K562 (cell line): ENCODE results near the gene NT5C3B. TPM values are rescaled to one million over a fixed set of nuclear protein-coding genes. Genes with fewer than 3 reads are reported as not detected.

Experiments used
- ATAC-seq: fragments of 200-7000 bp; cut with Tn5 transposase; 3 replicates; pipeline ENCODE4 v1.9.1; 2020; ENCODE audit warnings: moderate library complexity
- BruUV-seq: library from RNA; stranded (reverse); fragments of 400-500 nt; replicated peaks from 2 replicates; lab custom pipeline; 2021; lab: Mats Ljungman, UMichigan
- CTCF ChIA-PET: fragments of 300-600 bp; formaldehyde crosslinking; extraction: SDS; loops from one replicate; lab custom pipeline; 2021; ENCODE audit warnings: low intra/inter-chr PET ratio; lab: Yijun Ruan, JAX
- POLR2A ChIA-PET: fragments of 300-600, 350-650 bp; sonication (Branson Sonifier 250); formaldehyde crosslinking; extraction: SDS; loops from one replicate; lab custom pipeline; 2021; ENCODE audit warnings: antibody characterized with exemption, inconsistent platforms; lab: Yijun Ruan, JAX
- DNase-seq, 4 experiments: peaks; one replicate each; pipeline versions ENCODE4 v3.0.0 to v3.0.0-alpha.2; 2011 to 2018; ENCODE audit warnings: low spot score in 3 of 4, mixed read lengths in 3 of 4; ENCODE audit errors: extremely low read depth in 1 of 4
- FAIRE-seq: peaks from 2 replicates; lab custom pipeline; 2011; peaks lifted over from hg19 to GRCh38; lab: Jason Lieb, UNC
- H2AFZ ChIP-seq: 2 replicates; pipeline ENCODE4 v1.6.0; 2011; ENCODE audit warnings: low read depth, low read length, control low read depth, inconsistent platforms
- H3K27ac ChIP-seq: fragments of 200-600 bp; 3 replicates; pipeline ENCODE4 v1.8.0; 2011; ENCODE audit warnings: low read depth, mild to moderate bottlenecking, control low read depth, inconsistent platforms, low read length, moderate library complexity, mixed read lengths; ENCODE audit errors: extremely low read depth
- H3K27me3 ChIP-seq, 2 experiments: fragments of 300-600 bp in 1 of 2; 2 replicates in 1 of 2; 3 replicates in 1 of 2; pipeline versions ENCODE4 v1.6.0 to v1.8.0; 2011; ENCODE audit warnings: inconsistent platforms in 2 of 2, low read length in 2 of 2, mild to moderate bottlenecking in 1 of 2, mixed read lengths in 1 of 2, moderate library complexity in 1 of 2; ENCODE audit not compliant: control insufficient read depth in 2 of 2, insufficient read depth in 2 of 2
- H3K36me3 ChIP-seq: fragments of 300-600 bp; 3 replicates; pipeline ENCODE4 v1.8.0; 2011; ENCODE audit warnings: mild to moderate bottlenecking, low read length, inconsistent platforms; ENCODE audit not compliant: control insufficient read depth, insufficient read depth
- H3K4me1 ChIP-seq, 2 experiments: fragments of 200-600 bp in 1 of 2; replicated peaks in 1 of 2; 2 replicates in 1 of 2; 3 replicates in 1 of 2; pipeline versions ENCODE4 v1.5.1 to v1.8.0; 2011; ENCODE audit warnings: inconsistent platforms in 2 of 2, low read length in 2 of 2, mild to moderate bottlenecking in 1 of 2, mixed read lengths in 1 of 2, moderate library complexity in 1 of 2; ENCODE audit not compliant: control insufficient read depth in 2 of 2, insufficient read depth in 2 of 2
- H3K4me2 ChIP-seq: 2 replicates; pipeline ENCODE4 v1.6.1; 2011; ENCODE audit warnings: low read length, control low read depth, inconsistent platforms, mixed read lengths; ENCODE audit not compliant: insufficient read depth
- H3K4me3 ChIP-seq: fragments of 200-600 bp; sonication (generic), shearing (Covaris generic); 2 replicates; pipeline ENCODE4 v1.5.1; 2016; ENCODE audit warnings: control low read depth, inconsistent platforms
- H3K79me2 ChIP-seq: fragments of 200-600 bp; 3 replicates; pipeline ENCODE4 v1.8.0; 2011; ENCODE audit warnings: low read length, inconsistent platforms; ENCODE audit not compliant: control insufficient read depth, insufficient read depth
- H3K9ac ChIP-seq, 2 experiments: 2 replicates each; pipeline versions ENCODE4 v1.6.0 to v1.6.1; 2011; ENCODE audit warnings: low read depth in 2 of 2, low read length in 2 of 2, control low read depth in 1 of 2, inconsistent platforms in 1 of 2, mild to moderate bottlenecking in 1 of 2, mixed read lengths in 1 of 2; ENCODE audit not compliant: insufficient read depth in 1 of 2
- H3K9me1 ChIP-seq: one replicate; pipeline ENCODE4 v1.6.0; 2011; ENCODE audit warnings: inconsistent platforms, mild to moderate bottlenecking, low read length, moderate library complexity; ENCODE audit not compliant: control insufficient read depth, insufficient read depth
- H3K9me3 ChIP-seq: replicated peaks from 2 replicates; pipeline ENCODE4 v1.5.1; 2011; ENCODE audit warnings: low read depth, low read length, inconsistent platforms; ENCODE audit not compliant: control insufficient read depth, insufficient read depth
- H4K20me1 ChIP-seq: replicated peaks from 2 replicates; pipeline ENCODE4 v1.6.1; 2011; ENCODE audit warnings: low read length, inconsistent platforms, mixed read lengths; ENCODE audit not compliant: control insufficient read depth, insufficient read depth
- JUND ChIP-seq, 2 experiments: IDR thresholded peaks; 2 replicates in 1 of 2; 3 replicates in 1 of 2; pipeline ENCODE4 v1.6.1; 2011; ENCODE audit warnings: borderline replicate concordance in 2 of 2, low read depth in 2 of 2, low read length in 2 of 2, improper control_type of control experiment in 1 of 2, missing biosample characterization in 1 of 2, missing genetic modification characterization in 1 of 2, missing genetic modification reagents in 1 of 2
- MYC ChIP-seq, 2 experiments: fragments of 250-450 bp in 1 of 2; sonication (Bioruptor Pico) in 1 of 2; IDR thresholded peaks; 2 replicates each; pipeline versions ENCODE4 v1.5.1 to v1.6.1; 2012 to 2021; ENCODE audit warnings: low read depth in 2 of 2, borderline replicate concordance in 1 of 2, improper control_type of control experiment in 1 of 2, low read length in 1 of 2, mild to moderate bottlenecking in 1 of 2, moderate library complexity in 1 of 2
- NFIC ChIP-seq: fragments of 450-650 bp; IDR thresholded peaks from 2 replicates; pipeline ENCODE4 v1.6.1; 2017; ENCODE audit warnings: mild to moderate bottlenecking, inconsistent platforms
- WGBS: fragments of 100-300 bp; shearing (Covaris generic); methylation state at CpG from one replicate; pipeline ENCODE4 v1.1.6; 2016; ENCODE audit warnings: low coverage, mixed read lengths; ENCODE audit not compliant: insufficient coverage; ENCODE audit errors: missing lambda C conversion rate; 5-methylcytosine and 5-hydroxymethylcytosine counted together
- in situ Hi-C: fragments of 300-500 bp; cut with MboI; formaldehyde crosslinking; loops from 4 replicates; pipeline ENCODE4 v1.15.0; 2018; ENCODE audit warnings: inconsistent platforms, mixed read lengths
- intact Hi-C: fragments of 100-400 bp; cut with micrococcal nuclease; formaldehyde crosslinking; loops from 2 replicates; pipeline ENCODE4 v1.14.2; 2022
- polyA plus RNA-seq, 8 experiments: library from polyadenylated mRNA; depleted of rRNA in 4 of 8; stranded (reverse) in 5 of 8; unstranded in 3 of 8; fragments of >200 nt; fragmentation: Nextera tagmentation in 2 of 8; fragmentation: Illumina TruSeq in 1 of 8; extraction: Ambion mirVana in 2 of 8; extraction: Trizol in 1 of 8; gene quantifications; 2 replicates each; pipeline versions ENCODE4 v1.2.1 to v1.2.3, GENCODE V29; 2011 to 2014; ENCODE audit warnings: inconsistent platforms in 1 of 8, missing spikeins in 1 of 8
- total RNA-seq, 7 experiments: library from RNA; depleted of rRNA in 6 of 7; stranded (reverse); fragments of >200 nt in 6 of 7; fragmentation: Illumina TruSeq in 2 of 7; extraction: Trizol in 2 of 7; gene quantifications; 2 replicates each; pipeline versions ENCODE4 v1.2.1 to v1.2.3, GENCODE V29; 2011 to 2021; ENCODE audit warnings: low replicate concordance in 1 of 7

NT5C3B gene
- total and polyA plus RNA-seq, 9 of the 15 experiments (the other 6 are each of a cell fraction or from before 2014, with no cell fraction given): 2.0 to 166 (median 85.0) TPM

DNA sequence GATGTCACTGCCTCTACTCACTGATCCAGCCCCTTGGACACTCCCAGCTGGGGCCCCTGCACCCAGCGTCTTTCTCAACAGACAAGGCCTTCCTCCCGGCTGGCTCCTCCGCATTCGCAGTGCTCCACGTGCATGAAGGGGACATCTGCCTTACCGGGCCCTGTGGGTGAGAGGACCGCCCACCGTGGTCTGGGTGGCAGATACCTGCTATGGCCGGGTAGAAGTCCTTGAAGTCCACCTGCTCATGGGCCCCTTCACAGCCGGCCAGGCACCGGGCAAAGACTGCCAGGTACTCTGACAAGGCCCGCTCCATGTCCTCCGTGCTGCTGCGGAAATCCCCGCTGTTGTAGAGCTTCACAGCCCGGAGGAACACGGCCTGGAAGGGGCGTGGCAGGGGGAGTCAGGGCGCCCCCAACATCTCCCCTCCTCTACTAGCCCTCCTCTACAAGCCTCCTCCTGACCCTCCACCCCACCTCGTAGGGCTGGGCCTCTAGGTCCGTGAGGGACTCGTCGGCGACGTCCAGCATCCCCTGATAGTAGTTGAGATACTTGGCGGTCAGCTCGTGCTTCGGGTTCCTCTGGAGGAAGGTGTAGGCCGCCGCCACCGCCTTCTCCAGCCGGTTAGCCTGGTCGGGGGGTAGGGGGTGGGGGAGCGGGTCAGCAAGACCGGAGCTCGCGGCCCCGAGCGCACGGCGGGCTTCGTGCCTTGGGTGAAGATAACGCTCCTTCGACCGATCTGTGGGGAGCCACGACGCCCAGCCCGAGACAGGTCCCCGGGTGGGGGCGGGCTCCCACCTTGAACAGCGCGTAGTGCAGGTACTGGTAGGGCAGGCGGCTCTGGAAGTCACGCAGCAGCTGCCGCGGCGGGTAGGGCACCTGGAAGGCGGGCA lies 25.1 kb downstream of the NT5C3B start (continued):
- no peak for TF ChIP-seq JUND (IDR thresholded peaks at IDR 0.05; ENCODE audit: borderline replicate concordance, low read depth, low read length)
- TF ChIP-seq JUND (tag; IDR thresholded peaks at IDR 0.05; ENCODE audit: borderline replicate concordance, low read depth, low read length): no peak

- H3K4me2 ChIP-seq: no peak overlapping the region
- in situ Hi-C loops: no loop called here
- no peaks in the 10 kb centered on the region for H3K9me1 ChIP-seq
- TF ChIP-seq MYC (IDR thresholded peaks at IDR 0.05; ENCODE audit: low read depth, low read length) (no peak), MYC (CRISPR knock-in tag; IDR thresholded peaks at IDR 0.05; ENCODE audit: borderline replicate concordance, low read depth) (no peak), NFIC (peak; percentile 52)
- WGBS: 18% methylated on average over 8 of the region's 8 CpGs
- no peak for DNase-seq
- no peaks in the 10 kb centered on the region for H3K36me3 ChIP-seq
- no peak overlapping the region for H3K4me3 ChIP-seq
- ATAC-seq: no peak
- ChIA-PET POLR2A (interaction anchor here (0.6 to 1.9 kb wide), 3 partner anchors 11 to 18 kb away, joined by 3 to 5 read pairs (median 3); no protein-coding TSS in a partner anchor), CTCF (no interaction called here)
- no peaks in the 10 kb centered on the region; a peak in 1 of 5 replicates for H3K27me3 ChIP-seq
- H3K9ac ChIP-seq: peak overlapping the region in 1 of 2 experiments; percentile 32; a peak in 1 of 4 replicates
- no peak overlapping the region for H3K27ac ChIP-seq
- H3K79me2 ChIP-seq: no peaks in the 10 kb centered on the region
- no peaks in the 10 kb centered on the region for H3K9me3 ChIP-seq
- H2AFZ ChIP-seq: no peak overlapping the region
- intact Hi-C loops: loop anchor here (10.0 kb wide), 1 partner anchor 78 kb away; no protein-coding TSS in a partner anchor
- no TSS peak for BruUV-seq
- no peaks in the 10 kb centered on the region for H4K20me1 ChIP-seq
- H3K4me1 ChIP-seq: peaks cover 0 to 28% of the 10 kb centered on the region in 2 experiments; a peak in 3 of 5 replicates
- no peak for FAIRE-seq
Measured at GRCh38 chr17:41806685-41807445, 29.2 kb downstream of the NT5C3B start.
